Progenitor cell of endocrine pancreas (in vitro differentiated cells): ENCODE results near the gene LRRK2. TPM values are rescaled to one million over a fixed set of nuclear protein-coding genes. Genes with fewer than 3 reads are reported as not detected.

Experiments used
- DNase-seq: peaks from one replicate; pipeline ENCODE4 v3.0.0; 2021; ENCODE audit warnings: low spot score; ENCODE audit not compliant: unreplicated experiment
- H3K27ac Mint-ChIP-seq: 2 replicates; pipeline ENCODE4 v1.8.0; 2021; ENCODE audit warnings: mild to moderate bottlenecking, moderate library complexity, mixed read lengths
- H3K27me3 Mint-ChIP-seq: 2 replicates; pipeline ENCODE4 v1.8.0; 2021; ENCODE audit warnings: mixed read lengths
- H3K36me3 Mint-ChIP-seq: 2 replicates; pipeline ENCODE4 v1.8.0; 2022; ENCODE audit warnings: mixed read lengths; ENCODE audit not compliant: insufficient read depth
- H3K4me1 Mint-ChIP-seq: 2 replicates; pipeline ENCODE4 v1.8.0; 2021; ENCODE audit warnings: low read depth, mixed read lengths
- H3K4me3 Mint-ChIP-seq: 2 replicates; pipeline ENCODE4 v1.8.0; 2021; ENCODE audit warnings: low read depth, mild to moderate bottlenecking, moderate library complexity, mixed read lengths
- H3K9me3 Mint-ChIP-seq: 2 replicates; pipeline ENCODE4 v1.8.0; 2021; ENCODE audit warnings: low read depth, mixed read lengths
- total RNA-seq: library from RNA; stranded (reverse); gene quantifications from 2 replicates; pipeline ENCODE4 v1.2.1, GENCODE V29; 2021
- TF ChIP-seq, protein P1 (sequence below): fragments of 200-600 bp; sonication (generic); IDR thresholded peaks from one replicate; pipeline ENCODE4 v1.5.0; 2021; ENCODE audit warnings: antibody characterized with exemption, mild to moderate bottlenecking; ENCODE audit not compliant: unreplicated experiment

Gene LRRK2
- total RNA-seq, 1 donor from 2014 or later, result 0.72 TPM

DNA sequence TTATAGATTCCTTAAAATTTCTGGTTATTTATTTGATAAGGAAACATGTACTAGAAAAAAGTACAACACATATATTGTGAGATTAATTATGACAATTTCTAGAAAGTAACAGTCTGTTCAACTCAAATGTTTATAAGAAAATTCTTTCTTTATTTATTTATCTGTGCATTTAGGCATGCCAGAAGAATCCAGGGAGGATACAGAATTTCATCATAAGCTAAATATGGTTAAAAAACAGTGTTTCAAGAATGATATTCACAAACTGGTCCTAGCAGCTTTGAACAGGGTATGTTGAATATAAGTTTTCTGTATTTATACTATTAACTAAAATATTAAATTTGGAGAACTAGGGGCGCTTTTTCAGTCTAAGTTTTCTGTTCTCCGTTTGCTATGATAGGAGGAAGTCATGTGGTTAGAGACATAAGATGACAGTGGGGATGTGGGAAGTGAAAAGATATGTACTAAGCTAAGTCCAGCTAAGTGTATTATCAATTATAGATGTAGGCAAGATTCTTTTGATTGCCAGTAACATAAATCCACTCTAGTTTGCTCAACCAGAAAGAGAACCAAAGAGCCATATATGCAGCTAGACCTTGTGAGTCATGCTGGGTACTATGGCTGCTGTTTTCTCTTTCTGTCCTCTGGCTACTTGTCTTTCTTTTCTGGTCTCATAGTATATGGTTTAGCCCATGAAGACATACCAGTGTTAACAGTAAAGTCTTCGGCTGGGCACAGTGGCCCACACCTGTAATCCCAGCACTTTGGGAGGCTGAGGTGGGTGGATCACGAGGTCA is 39.0 kb downstream of the LRRK2 start:
- no peaks in the 10 kb centered on the region for H3K36me3 Mint-ChIP-seq
- H3K27me3 Mint-ChIP-seq, result no peaks in the 10 kb centered on the region
- no peak for DNase-seq
- H3K4me1 Mint-ChIP-seq, result no peaks in the 10 kb centered on the region
- H3K27ac Mint-ChIP-seq, result no peak overlapping the region
- H3K4me3 Mint-ChIP-seq, result no peak overlapping the region
- H3K9me3 Mint-ChIP-seq, result no peaks in the 10 kb centered on the region
- TF ChIP-seq, protein P1, sequence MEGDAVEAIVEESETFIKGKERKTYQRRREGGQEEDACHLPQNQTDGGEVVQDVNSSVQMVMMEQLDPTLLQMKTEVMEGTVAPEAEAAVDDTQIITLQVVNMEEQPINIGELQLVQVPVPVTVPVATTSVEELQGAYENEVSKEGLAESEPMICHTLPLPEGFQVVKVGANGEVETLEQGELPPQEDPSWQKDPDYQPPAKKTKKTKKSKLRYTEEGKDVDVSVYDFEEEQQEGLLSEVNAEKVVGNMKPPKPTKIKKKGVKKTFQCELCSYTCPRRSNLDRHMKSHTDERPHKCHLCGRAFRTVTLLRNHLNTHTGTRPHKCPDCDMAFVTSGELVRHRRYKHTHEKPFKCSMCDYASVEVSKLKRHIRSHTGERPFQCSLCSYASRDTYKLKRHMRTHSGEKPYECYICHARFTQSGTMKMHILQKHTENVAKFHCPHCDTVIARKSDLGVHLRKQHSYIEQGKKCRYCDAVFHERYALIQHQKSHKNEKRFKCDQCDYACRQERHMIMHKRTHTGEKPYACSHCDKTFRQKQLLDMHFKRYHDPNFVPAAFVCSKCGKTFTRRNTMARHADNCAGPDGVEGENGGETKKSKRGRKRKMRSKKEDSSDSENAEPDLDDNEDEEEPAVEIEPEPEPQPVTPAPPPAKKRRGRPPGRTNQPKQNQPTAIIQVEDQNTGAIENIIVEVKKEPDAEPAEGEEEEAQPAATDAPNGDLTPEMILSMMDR, result no peak

DNA sequence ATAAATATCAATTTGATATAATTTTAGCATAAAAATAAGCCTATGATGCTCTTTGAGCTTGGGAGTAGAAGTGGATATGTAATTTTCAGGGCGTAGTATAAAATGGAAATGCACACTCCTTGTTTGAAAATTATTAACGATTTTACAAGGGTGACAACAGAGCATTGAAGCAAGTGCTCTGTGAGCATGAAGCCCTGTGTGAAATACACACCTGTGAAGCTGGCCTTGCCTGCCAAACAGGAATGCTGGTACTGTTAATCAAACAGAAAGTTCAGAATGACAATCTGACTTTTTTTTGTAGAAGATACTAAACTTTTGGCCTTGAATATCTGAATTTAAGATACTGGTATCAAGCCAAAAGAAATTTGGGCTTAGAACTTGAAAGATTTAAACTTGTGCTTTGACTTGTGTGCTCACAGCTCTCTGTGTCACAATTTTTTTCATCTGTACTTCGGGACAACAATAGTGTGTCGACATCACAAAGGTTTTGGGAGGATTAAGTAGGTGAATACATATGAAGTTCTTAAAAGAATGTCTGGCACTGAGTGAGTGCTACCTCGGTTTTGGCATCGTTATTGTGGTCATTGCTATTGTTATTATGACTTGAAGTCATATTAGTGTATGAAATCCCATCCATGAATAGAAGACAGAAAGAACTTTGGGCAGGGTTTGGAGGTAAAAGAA is 47.3 kb downstream of the LRRK2 start:
- no peaks in the 10 kb centered on the region for H3K4me1 Mint-ChIP-seq
- no peaks in the 10 kb centered on the region for H3K9me3 Mint-ChIP-seq
- no peak overlapping the region for H3K27ac Mint-ChIP-seq
- no peaks in the 10 kb centered on the region for H3K36me3 Mint-ChIP-seq
- no peak for DNase-seq
- TF ChIP-seq, protein P1, result no peak
- no peaks in the 10 kb centered on the region for H3K27me3 Mint-ChIP-seq
- no peak overlapping the region for H3K4me3 Mint-ChIP-seq

DNA sequence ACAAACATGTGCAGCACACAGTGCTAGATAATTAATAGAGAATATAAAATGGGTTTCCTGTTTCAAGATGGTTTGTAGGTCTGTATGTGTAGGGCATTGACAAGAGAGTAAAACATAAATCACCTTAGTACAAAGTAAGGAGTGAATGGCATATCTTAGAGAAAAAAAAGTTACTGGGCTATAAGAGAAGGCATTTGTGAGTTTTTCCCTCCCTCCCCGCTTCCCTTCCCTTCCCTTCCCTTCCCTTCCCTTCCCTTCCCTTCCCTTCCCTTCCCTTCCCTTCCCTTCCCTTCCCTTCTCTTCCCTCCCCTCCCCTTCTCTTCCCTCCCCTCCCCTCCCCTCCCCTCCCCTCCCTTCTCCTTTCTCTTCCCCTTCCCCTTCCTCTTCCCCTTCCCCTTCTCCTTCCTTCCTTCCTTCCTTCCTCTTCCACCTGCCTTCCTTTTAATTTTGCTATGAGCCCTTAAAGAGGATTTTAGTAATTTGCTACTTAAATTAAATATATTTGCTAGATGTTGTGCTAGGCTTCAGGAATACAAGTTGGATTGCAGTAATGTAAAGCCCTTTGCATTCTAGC is 57.1 kb downstream of the LRRK2 start:
- no peaks in the 10 kb centered on the region for H3K27me3 Mint-ChIP-seq
- no peak for DNase-seq
- H3K9me3 Mint-ChIP-seq, result peaks cover 3% of the 10 kb centered on the region
- no peaks in the 10 kb centered on the region for H3K36me3 Mint-ChIP-seq
- TF ChIP-seq, protein P1, result no peak
- H3K4me1 Mint-ChIP-seq, result no peaks in the 10 kb centered on the region
- H3K4me3 Mint-ChIP-seq, result no peak overlapping the region
- H3K27ac Mint-ChIP-seq, result no peak overlapping the region

DNA sequence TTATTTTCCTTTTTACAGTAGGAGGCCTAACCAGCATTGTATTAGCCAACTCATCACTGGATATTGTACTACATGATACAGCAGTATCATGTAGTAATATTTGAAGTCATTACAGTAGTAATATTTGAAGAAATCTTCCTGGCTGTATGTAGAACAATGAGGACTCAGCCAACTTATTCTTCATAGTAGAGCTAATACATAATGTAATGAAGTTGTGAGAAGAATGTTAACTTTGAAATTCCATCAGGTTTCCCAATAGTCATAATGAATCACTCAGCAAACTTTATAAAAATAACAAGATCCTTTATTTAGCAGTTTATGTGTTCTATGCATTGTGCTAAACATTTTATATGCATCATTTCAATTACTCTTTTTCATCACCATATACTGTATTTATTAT is 61.8 kb downstream of the LRRK2 start:
- TF ChIP-seq, protein P1, result no peak
- Mint-ChIP-seq H3K27me3 (no peaks in the 10 kb centered on the region), H3K9me3 (peaks cover 10% of the 10 kb centered on the region), H3K4me3 (no peak overlapping the region), H3K36me3 (no peaks in the 10 kb centered on the region), H3K27ac (no peak overlapping the region), H3K4me1 (no peaks in the 10 kb centered on the region)
- DNase-seq, result no peak

DNA sequence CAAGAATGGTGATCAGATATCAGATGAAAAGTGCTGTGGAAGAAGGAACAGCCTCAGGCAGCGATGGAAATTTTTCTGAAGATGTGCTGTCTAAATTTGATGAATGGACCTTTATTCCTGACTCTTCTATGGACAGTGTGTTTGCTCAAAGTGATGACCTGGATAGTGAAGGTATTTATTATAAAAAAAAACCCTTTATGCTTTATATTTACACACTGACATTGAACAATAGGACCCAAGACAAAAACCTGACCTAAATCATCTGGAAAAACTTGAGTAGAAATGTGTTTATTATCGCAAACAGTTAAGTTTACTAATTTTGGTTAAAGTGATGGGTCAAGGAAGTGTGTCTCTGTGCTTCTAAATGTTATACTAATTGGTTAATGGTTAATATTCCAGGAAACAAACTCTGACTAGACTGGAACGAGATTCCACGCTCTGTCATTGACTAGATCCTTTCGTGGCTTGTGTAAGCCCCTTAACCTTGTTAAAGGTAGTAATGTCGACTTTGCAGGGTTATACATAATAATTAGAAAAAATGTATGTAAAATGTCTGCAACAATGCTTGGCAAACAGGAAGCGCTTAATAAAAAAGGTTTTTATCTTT is 62.7 kb downstream of the LRRK2 start:
- H3K4me3 Mint-ChIP-seq, result no peak overlapping the region
- no peak for DNase-seq
- H3K27ac Mint-ChIP-seq, result no peak overlapping the region
- H3K4me1 Mint-ChIP-seq, result no peaks in the 10 kb centered on the region
- H3K9me3 Mint-ChIP-seq, result peaks cover 10% of the 10 kb centered on the region
- TF ChIP-seq, protein P1, result no peak
- H3K36me3 Mint-ChIP-seq, result no peaks in the 10 kb centered on the region
- H3K27me3 Mint-ChIP-seq, result no peaks in the 10 kb centered on the region
